HepG2 (cell line): ENCODE data around the gene RHOXF2.
"Not testable (repeated sequence)": the region's sequence is repeated elsewhere in the genome, so short reads cannot be mapped to it uniquely, and the experiment has no call there.

Experiments
- HDAC1 ChIP-seq: sonication (generic); formaldehyde crosslinking; IDR thresholded peaks from 2 replicates; pipeline ENCODE4 v1.5.1; 2020; ENCODE audit warnings: mild to moderate bottlenecking, missing genetic modification reagents
- HINFP ChIP-seq: sonication (generic); formaldehyde crosslinking; IDR thresholded peaks from 2 replicates; pipeline ENCODE4 v1.4.0; 2020; ENCODE audit warnings: low read depth, mild to moderate bottlenecking, missing genetic modification reagents
- JUND ChIP-seq: sonication (generic); formaldehyde crosslinking; IDR thresholded peaks from 2 replicates; pipeline ENCODE4 v1.8.0; 2022; ENCODE audit warnings: mild to moderate bottlenecking, missing genetic modification reagents
- POLR2A ChIP-seq, 2 experiments: IDR thresholded peaks; 2 replicates each; pipeline ENCODE4 v1.6.1; 2011; ENCODE audit warnings: low read depth in 2 of 2, low read length in 2 of 2, mild to moderate bottlenecking in 1 of 2, moderate library complexity in 1 of 2; ENCODE audit not compliant: insufficient read depth in 1 of 2
- POLR2AphosphoS5 ChIP-seq: IDR thresholded peaks from 2 replicates; pipeline ENCODE4 v1.6.1; 2012; ENCODE audit warnings: low read depth, low read length
- SUZ12 ChIP-seq: fragments of 150-350 bp; IDR thresholded peaks from 2 replicates; pipeline ENCODE4 v1.6.1; 2014; ENCODE audit warnings: low read depth, low read length
- USF2 ChIP-seq, 2 experiments: sonication (generic) in 1 of 2; formaldehyde crosslinking in 1 of 2; IDR thresholded peaks; 2 replicates each; pipeline versions ENCODE4 v1.5.1 to v1.6.1; 2011 to 2020; ENCODE audit warnings: borderline replicate concordance in 1 of 2, low read depth in 1 of 2, low read length in 1 of 2, mild to moderate bottlenecking in 1 of 2, missing genetic modification reagents in 1 of 2, moderate library complexity in 1 of 2
- ZKSCAN1 ChIP-seq: fragments of 150-350 bp; IDR thresholded peaks from 2 replicates; pipeline ENCODE4 v1.6.1; 2014; ENCODE audit warnings: low read length
- ZNF292 ChIP-seq: sonication (generic); formaldehyde crosslinking; IDR thresholded peaks from 2 replicates; pipeline ENCODE4 v1.8.1; 2022; ENCODE audit warnings: mild to moderate bottlenecking, low read depth, missing genetic modification reagents, borderline replicate concordance
- ZNF335 ChIP-seq: sonication (generic); formaldehyde crosslinking; IDR thresholded peaks from 2 replicates; pipeline ENCODE4 v1.4.0; 2020; ENCODE audit warnings: missing genetic modification reagents
- TF ChIP-seq, protein P1 (sequence below): sonication (generic); formaldehyde crosslinking; IDR thresholded peaks from 2 replicates; pipeline ENCODE4 v1.4.0; 2020; ENCODE audit warnings: missing genetic modification reagents

GRCh38 chrX:120196626-120197283 lies 38.3 kb downstream of the RHOXF2 start:
- not testable (repeated sequence) for TF ChIP-seq ZNF335 (CRISPR knock-in tag); HDAC1 (CRISPR knock-in tag); JUND (CRISPR knock-in tag); ZKSCAN1; ZNF292 (CRISPR knock-in tag); HINFP; POLR2A (IDR thresholded peaks at IDR 0.05; ENCODE audit: insufficient read depth in 1 of 2, low read depth in 2 of 2, low read length in 2 of 2); SUZ12; USF2 (IDR thresholded peaks at IDR 0.05; ENCODE audit: low read depth, low read length); USF2 (CRISPR knock-in tag; IDR thresholded peaks at IDR 0.05; ENCODE audit: borderline replicate concordance); POLR2AphosphoS5
- TF ChIP-seq, protein P1, sequence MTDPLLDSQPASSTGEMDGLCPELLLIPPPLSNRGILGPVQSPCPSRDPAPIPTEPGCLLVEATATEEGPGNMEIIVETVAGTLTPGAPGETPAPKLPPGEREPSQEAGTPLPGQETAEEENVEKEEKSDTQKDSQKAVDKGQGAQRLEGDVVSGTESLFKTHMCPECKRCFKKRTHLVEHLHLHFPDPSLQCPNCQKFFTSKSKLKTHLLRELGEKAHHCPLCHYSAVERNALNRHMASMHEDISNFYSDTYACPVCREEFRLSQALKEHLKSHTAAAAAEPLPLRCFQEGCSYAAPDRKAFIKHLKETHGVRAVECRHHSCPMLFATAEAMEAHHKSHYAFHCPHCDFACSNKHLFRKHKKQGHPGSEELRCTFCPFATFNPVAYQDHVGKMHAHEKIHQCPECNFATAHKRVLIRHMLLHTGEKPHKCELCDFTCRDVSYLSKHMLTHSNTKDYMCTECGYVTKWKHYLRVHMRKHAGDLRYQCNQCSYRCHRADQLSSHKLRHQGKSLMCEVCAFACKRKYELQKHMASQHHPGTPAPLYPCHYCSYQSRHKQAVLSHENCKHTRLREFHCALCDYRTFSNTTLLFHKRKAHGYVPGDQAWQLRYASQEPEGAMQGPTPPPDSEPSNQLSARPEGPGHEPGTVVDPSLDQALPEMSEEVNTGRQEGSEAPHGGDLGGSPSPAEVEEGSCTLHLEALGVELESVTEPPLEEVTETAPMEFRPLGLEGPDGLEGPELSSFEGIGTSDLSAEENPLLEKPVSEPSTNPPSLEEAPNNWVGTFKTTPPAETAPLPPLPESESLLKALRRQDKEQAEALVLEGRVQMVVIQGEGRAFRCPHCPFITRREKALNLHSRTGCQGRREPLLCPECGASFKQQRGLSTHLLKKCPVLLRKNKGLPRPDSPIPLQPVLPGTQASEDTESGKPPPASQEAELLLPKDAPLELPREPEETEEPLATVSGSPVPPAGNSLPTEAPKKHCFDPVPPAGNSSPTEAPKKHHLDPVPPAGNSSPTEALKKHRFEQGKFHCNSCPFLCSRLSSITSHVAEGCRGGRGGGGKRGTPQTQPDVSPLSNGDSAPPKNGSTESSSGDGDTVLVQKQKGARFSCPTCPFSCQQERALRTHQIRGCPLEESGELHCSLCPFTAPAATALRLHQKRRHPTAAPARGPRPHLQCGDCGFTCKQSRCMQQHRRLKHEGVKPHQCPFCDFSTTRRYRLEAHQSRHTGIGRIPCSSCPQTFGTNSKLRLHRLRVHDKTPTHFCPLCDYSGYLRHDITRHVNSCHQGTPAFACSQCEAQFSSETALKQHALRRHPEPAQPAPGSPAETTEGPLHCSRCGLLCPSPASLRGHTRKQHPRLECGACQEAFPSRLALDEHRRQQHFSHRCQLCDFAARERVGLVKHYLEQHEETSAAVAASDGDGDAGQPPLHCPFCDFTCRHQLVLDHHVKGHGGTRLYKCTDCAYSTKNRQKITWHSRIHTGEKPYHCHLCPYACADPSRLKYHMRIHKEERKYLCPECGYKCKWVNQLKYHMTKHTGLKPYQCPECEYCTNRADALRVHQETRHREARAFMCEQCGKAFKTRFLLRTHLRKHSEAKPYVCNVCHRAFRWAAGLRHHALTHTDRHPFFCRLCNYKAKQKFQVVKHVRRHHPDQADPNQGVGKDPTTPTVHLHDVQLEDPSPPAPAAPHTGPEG (CRISPR knock-in tag), result not testable (repeated sequence)
